Activated T-cell treated with anti-CD3 and anti-CD28 coated beads for 1 hour (primary cell): ENCODE data around the gene NFIC.

ENCODE experiments used
- DNase-seq: peaks from one replicate; pipeline ENCODE4 v3.0.0-alpha.2; 2020; ENCODE audit warnings: low read depth

NFIC gene

DNA sequence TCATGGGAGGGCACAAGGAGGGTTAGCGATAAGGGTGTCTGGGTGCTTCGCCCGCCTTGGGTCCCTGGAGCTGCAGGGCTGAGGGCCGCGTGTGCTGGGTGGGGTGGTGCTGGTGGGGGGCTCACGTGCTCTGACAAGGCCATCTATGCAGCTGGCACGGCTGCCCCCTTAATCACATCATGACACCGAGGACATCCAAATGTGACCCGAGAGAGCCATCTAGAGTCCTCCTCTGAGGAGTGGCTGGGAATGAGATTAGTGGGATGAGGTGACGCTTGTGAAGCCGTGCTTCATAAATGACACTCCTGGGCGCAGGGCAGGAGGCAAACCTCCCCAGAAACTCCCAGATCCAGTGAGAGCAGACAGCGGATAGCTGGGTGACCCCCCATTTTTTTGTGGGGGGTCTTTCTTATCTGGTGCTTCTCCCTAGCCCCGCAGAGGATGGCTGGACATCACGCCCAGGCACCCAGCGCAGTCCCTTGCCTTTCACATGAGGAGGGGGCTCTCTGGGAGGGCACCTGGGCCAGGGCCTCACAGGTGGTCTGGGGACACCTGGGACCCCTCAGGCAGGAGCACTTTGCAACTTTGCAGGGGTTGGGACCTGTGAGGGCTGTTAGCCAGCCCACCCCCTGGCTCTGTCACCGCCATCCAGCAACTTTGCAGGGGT is 146.3 kb downstream of the NFIC start:
- DNase-seq = no peak

DNA sequence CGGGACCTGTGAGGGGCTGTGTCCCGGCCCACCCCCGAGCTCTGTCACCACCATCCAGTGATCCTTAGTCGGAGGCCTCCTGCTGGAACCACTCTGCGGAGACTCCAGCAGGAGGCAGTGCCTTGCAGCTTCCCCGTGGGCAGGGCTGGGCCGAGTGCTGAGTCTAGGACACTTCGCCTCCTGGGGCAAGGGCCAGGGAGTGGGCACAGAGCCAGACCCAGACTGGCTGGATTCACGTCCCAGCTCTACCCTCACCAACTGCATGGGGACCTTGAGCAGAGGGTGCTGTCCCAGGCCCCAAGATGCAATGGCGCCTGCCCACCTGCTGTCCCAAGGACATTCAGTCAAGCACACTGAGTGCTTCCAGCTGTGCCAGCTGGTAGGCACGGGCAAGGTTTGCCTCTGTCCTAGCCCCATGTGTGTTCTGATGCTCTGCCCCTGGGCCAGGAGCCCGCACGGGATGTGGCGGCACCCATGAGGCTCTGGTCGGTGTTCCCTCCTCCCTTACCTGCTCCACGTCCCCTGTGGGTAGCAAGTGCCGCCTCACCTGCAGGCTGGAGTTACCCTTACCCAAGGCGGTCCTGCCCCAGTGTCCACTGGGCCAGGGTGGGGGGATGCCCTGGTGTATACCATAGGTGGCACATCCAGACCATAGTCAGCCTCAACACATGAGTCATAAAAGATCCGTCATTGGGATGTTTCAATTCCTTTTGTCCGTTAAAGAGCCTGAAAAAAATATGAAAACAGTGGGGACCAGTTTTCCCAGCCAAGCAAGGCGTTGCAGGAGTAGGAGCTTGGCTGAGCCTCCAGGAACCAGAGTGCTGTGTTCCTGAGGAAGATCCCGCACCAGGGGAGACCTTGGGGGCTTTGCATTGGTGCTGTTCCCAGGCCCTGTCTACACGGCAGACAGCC is 147.1 kb downstream of the NFIC start:
- no peak for DNase-seq

DNA sequence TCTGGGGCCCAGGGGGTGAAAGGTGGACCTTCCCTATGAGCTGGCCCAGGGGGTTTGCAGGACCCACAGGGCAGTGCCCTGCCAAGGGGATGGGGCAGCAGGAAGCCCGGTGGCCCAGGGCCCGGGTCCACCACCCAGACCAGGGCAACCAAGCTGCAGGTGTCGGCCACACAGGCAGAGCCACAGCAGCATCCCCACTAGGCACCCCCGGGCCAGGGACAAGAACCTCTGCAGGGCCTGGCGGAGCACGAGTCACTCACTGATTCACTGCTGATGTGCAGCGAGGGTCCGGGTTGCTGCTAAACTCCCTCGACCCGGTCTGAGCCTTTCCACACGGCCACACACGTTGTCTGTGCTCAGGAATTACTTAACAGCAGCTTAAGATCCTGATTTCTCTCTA is 148.5 kb downstream of the NFIC start:
- no peak for DNase-seq

DNA sequence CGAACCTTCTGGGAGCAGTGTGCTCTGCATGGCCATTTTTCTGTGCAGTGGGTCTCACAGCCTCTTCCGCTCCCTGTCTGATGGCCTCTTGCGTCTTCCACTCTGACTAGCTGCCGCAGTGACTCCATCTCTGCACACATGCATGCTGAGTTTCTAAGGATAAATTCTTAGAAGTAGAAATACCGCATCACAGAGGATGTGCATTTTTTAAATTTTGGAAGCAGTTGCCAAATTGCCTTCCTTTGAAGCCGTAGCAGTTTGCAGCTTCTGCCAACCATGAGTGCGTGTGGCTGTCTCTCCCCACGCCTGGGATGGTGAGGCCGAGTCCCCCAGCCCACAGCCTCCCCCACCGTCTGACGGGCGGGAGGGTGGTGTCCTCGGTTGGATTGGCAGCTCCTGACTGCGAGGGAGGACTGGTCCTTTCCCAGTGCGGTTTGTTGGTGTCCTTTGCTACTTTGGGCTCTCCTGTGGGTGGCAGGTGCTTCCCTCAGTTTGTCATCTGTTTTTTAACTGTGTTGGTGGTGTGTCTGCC is 149.6 kb downstream of the NFIC start:
- no peak for DNase-seq

DNA sequence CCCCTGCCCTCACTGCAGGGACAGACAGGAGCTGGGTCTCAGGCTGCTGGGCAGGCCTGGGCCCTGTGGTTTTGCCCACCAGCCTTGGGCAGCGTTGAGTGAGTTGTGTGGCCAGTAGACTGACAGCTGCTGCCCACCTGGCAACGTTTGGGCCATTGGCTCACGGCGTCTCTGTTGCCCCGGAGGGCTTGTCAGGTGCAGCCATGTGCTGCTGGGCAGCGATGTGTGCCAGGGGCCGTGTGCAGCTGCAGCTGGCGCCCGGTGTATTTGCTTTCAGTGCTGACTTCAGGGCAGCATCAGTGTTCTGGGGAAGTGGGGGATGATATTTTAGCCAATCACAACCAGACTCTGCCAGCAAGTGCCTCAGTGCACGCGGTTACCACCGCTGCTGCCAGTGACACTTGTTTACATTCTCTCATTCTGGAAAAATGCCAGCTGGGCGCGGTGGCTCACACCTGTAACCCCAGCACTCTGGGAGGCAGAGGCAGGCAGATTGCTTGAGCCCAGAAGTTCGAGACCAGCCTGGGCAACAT is 150.4 kb downstream of the NFIC start:
- no peak for DNase-seq

DNA sequence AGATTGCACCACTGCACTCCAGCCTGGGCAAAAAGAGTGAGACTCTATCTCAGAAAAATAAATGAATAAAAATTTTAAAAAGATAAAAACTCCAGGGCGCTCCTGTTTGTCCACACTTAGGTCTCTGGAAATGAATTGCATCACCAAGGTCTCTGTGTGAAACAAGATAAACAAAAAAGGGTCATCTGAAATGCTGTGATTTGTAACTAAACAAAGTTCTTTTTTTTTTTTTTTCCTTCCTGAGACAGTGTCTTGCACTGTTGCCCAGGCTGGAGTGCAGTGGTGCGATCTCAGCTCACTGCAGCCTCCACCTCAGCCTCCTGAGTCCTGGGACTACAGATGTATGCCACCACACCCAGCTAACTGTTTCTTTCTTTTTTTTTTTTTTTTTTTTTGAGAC is 151.3 kb downstream of the NFIC start:
- DNase-seq = no peak

DNA sequence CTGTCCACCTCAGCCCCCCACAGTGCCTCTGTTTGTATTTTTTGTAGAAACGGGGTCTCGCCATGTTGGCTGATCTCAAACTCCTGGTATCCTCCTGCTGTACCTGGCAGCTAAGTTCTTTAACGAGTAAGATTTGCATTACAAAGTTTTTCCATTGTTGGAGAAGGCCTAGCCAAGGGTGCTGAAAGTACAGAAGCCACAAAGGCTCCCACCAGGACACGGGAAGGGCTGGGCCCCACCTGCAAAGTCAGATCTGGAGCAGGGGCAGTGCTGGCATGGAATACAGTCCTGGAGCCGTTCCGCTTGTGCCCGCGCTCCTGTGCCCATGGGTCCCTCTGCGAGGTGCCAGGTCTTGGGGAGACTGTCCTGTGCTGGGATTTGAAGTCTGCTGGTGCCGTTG is 151.9 kb downstream of the NFIC start:
- no peak for DNase-seq

DNA sequence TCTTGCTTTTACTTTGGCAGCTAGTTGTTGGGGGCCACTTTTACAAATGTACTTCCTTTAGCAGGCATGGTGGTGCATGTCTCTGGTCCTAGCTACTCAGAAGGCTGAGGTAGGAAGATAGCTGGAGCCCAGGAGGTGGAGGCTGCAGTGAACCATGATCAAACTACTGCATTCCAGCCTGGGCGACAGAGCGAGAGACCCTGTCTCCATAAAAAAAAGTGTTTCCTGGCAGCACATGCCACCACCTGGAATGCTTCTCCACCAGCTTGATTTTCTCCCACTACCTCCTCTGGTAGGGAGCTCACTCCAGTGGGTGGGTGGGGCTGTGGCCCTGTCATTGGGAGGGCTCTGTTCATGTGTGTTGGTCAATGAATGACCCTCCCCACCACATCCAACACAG is 152.3 kb downstream of the NFIC start:
- DNase-seq = no peak
